OCI-LY1 (cell line): Measurements from ENCODE around the gene PARD6B.

Experiments
- H2AFZ ChIP-seq: fragments of 200-600 bp; sonication (generic), shearing (Covaris generic); 2 replicates; pipeline ENCODE4 v1.6.0; 2014; ENCODE audit warnings: antibody characterized with exemption, mild to moderate bottlenecking, low read length
- H3F3A ChIP-seq: fragments of 200-600 bp; sonication (generic), shearing (Covaris generic); 2 replicates; pipeline ENCODE4 v1.6.0; 2014; ENCODE audit warnings: mild to moderate bottlenecking, antibody characterized with exemption, low read length, moderate library complexity; ENCODE audit not compliant: insufficient read depth
- H3K27ac ChIP-seq: fragments of 200-600 bp; sonication (generic); 2 replicates; pipeline ENCODE4 v1.5.1; 2014; ENCODE audit warnings: low read length, mixed run types, mild to moderate bottlenecking, low read depth; ENCODE audit not compliant: poor library complexity, severe bottlenecking
- H3K27me3 ChIP-seq: fragments of 200-600 bp; sonication (generic); 2 replicates; pipeline ENCODE4 v1.6.0; 2014; ENCODE audit warnings: antibody characterized with exemption, mild to moderate bottlenecking, low read length, moderate library complexity; ENCODE audit not compliant: insufficient read depth
- H3K36me3 ChIP-seq: fragments of 200-600 bp; sonication (generic); 2 replicates; pipeline ENCODE4 v1.6.1; 2014; ENCODE audit warnings: mild to moderate bottlenecking, antibody characterized with exemption, low read length, moderate library complexity, mixed read lengths; ENCODE audit not compliant: insufficient read depth
- H3K4me1 ChIP-seq: fragments of 200-600 bp; sonication (generic); 2 replicates; pipeline ENCODE4 v1.5.1; 2014; ENCODE audit warnings: mild to moderate bottlenecking, low read length, moderate library complexity; ENCODE audit not compliant: insufficient read depth, severe bottlenecking
- H3K4me2 ChIP-seq: fragments of 200-600 bp; sonication (generic), shearing (Covaris generic); 2 replicates; pipeline ENCODE4 v1.6.1; 2014; ENCODE audit warnings: low read length
- H3K4me3 ChIP-seq: fragments of 200-600 bp; sonication (generic); 2 replicates; pipeline ENCODE4 v1.5.1; 2014; ENCODE audit warnings: low read length, low read depth, mild to moderate bottlenecking, mixed read lengths; ENCODE audit not compliant: poor library complexity, severe bottlenecking
- H3K79me2 ChIP-seq: fragments of 200-600 bp; shearing (Covaris generic); 2 replicates; pipeline ENCODE4 v1.6.1; 2016; ENCODE audit warnings: mixed run types, low read length, mixed read lengths; ENCODE audit not compliant: insufficient read depth
- H3K9ac ChIP-seq: fragments of 200-600 bp; sonication (generic), shearing (Covaris generic); 2 replicates; pipeline ENCODE4 v1.6.1; 2014; ENCODE audit warnings: mild to moderate bottlenecking, low read length, mixed read lengths
- H3K9me2 ChIP-seq: fragments of 200-600 bp; sonication (generic), shearing (Covaris generic); 2 replicates; pipeline ENCODE4 v1.6.1; 2014; ENCODE audit warnings: low read depth, mild to moderate bottlenecking, low read length, mixed read lengths
- H3K9me3 ChIP-seq: fragments of 200-600 bp; shearing (Covaris generic); 2 replicates; pipeline ENCODE4 v1.6.1; 2014; ENCODE audit warnings: low read length, mixed read lengths
- H4K20me1 ChIP-seq: fragments of 200-600 bp; sonication (generic), shearing (Covaris generic); 2 replicates; pipeline ENCODE4 v1.6.0; 2016; ENCODE audit warnings: mild to moderate bottlenecking, low read length; ENCODE audit not compliant: insufficient read depth
- CTCF ChIP-seq: fragments of 200-600 bp; sonication (generic), shearing (Covaris generic); IDR thresholded peaks from 2 replicates; pipeline ENCODE4 v1.5.1; 2017; ENCODE audit warnings: mild to moderate bottlenecking, antibody characterized with exemption, low read length, moderate library complexity, mixed read lengths
- EZH2 ChIP-seq: fragments of 200-600 bp; sonication (generic), shearing (Covaris generic); IDR thresholded peaks from 2 replicates; pipeline ENCODE4 v1.8.0; 2017; ENCODE audit warnings: borderline replicate concordance, mixed run types, mild to moderate bottlenecking, antibody characterized with exemption, low read length, moderate library complexity, mixed read lengths

Gene PARD6B

GRCh38 chr20:50801747-50802125 is 70.4 kb downstream of the PARD6B start:
- no peaks in the 10 kb centered on the region for H4K20me1 ChIP-seq
- no peaks in the 10 kb centered on the region for H3K9me2 ChIP-seq
- H3K9me3 ChIP-seq = no peaks in the 10 kb centered on the region
- 0 out of 2 replicates have a peak, but pooled peaks cover 3% of the 10 kb centered on the region for H3F3A ChIP-seq
- no peak overlapping the region for H3K4me3 ChIP-seq
- H3K36me3 ChIP-seq = peaks cover 5% of the 10 kb centered on the region; the same call in 1 of the 2 replicates
- H3K4me2 ChIP-seq = no peak overlapping the region; the same call in 1 of the 2 replicates
- H3K79me2 ChIP-seq = peaks cover 15% of the 10 kb centered on the region
- peaks cover 93% of the 10 kb centered on the region for H3K4me1 ChIP-seq
- no peaks in the 10 kb centered on the region for H3K27me3 ChIP-seq
- no peak overlapping the region; the same call in 1 of the 2 replicates for H3K9ac ChIP-seq
- H3K27ac ChIP-seq = peak overlapping the region; percentile 99
- TF ChIP-seq CTCF (no peak), EZH2 (no peak)
- no peak overlapping the region for H2AFZ ChIP-seq

GRCh38 chr20:50802289-50802688 is 70.9 kb downstream of the PARD6B start:
- peaks cover 9% of the 10 kb centered on the region for H3K79me2 ChIP-seq

GRCh38 chr20:50804437-50805348 is 73.3 kb downstream of the PARD6B start:
- peak overlapping the region; percentile 99 for H3K27ac ChIP-seq
- H3K9me3 ChIP-seq = no peaks in the 10 kb centered on the region
- H2AFZ ChIP-seq = no peak overlapping the region
- 0 out of 2 replicates have a peak, but pooled peaks cover 3% of the 10 kb centered on the region for H3F3A ChIP-seq
- H3K4me1 ChIP-seq = peaks cover 69% of the 10 kb centered on the region
- no peaks in the 10 kb centered on the region for H4K20me1 ChIP-seq
- no peaks in the 10 kb centered on the region for H3K36me3 ChIP-seq
- H3K27me3 ChIP-seq = no peaks in the 10 kb centered on the region
- TF ChIP-seq EZH2 (no peak), CTCF (no peak)
- peak overlapping the region; percentile 49 for H3K4me3 ChIP-seq
- peaks cover 17% of the 10 kb centered on the region for H3K79me2 ChIP-seq
- H3K9me2 ChIP-seq = no peaks in the 10 kb centered on the region
- H3K9ac ChIP-seq = peak overlapping the region; percentile 69
- H3K4me2 ChIP-seq = peak overlapping the region; percentile 72

More at GRCh38 chr20:50802289-50802688, 70.9 kb downstream of the PARD6B start:
- H3K9ac ChIP-seq = no peak overlapping the region; the same call in 1 of the 2 replicates
- no peak overlapping the region for H3K4me3 ChIP-seq
- H3K9me3 ChIP-seq = no peaks in the 10 kb centered on the region
- 0 out of 2 replicates have a peak, but pooled peaks cover 3% of the 10 kb centered on the region for H3F3A ChIP-seq
- peaks cover 88% of the 10 kb centered on the region for H3K4me1 ChIP-seq
- H4K20me1 ChIP-seq = no peaks in the 10 kb centered on the region
- H3K4me2 ChIP-seq = no peak overlapping the region; the same call in 1 of the 2 replicates
- TF ChIP-seq CTCF = no peak
- no peak for TF ChIP-seq EZH2
- no peak overlapping the region for H2AFZ ChIP-seq
- H3K9me2 ChIP-seq = no peaks in the 10 kb centered on the region
- H3K27me3 ChIP-seq = no peaks in the 10 kb centered on the region
- H3K36me3 ChIP-seq = no peaks in the 10 kb centered on the region
- peak overlapping the region; percentile 99 for H3K27ac ChIP-seq
